ENCODE measurements around the gene ZNF335.
"Not testable (repeated sequence)": the region's sequence is repeated elsewhere in the genome, so short reads cannot be mapped to it uniquely, and the experiment has no call there.

The ZNF335 gene

GRCh38 chr20:45969712-45970634 is 2.0 kb downstream of the ZNF335 start:
- no peak for DNase-seq

GRCh38 chr20:45968801-45969711 is 2.9 kb downstream of the ZNF335 start:
- DNase-seq: no peak

GRCh38 chr20:45968081-45968671 is 3.8 kb downstream of the ZNF335 start:
- DNase-seq: no peak

- no peak for DNase-seq
Observed at GRCh38 chr20:45967551-45968080, 4.4 kb downstream of the ZNF335 start.

GRCh38 chr20:45965169-45966002 is 6.6 kb downstream of the ZNF335 start:
- no peak for DNase-seq

GRCh38 chr20:45964006-45964400 is 8.0 kb downstream of the ZNF335 start:
- no peak for DNase-seq

- no peak for DNase-seq
Observed at GRCh38 chr20:45963059-45964005, 8.7 kb downstream of the ZNF335 start.

- no peak for DNase-seq
Observed at GRCh38 chr20:45962031-45962755, 9.8 kb downstream of the ZNF335 start.

- no peak for DNase-seq
Observed at GRCh38 chr20:45959956-45960630, 11.9 kb downstream of the ZNF335 start.

GRCh38 chr20:45959126-45959525 is 12.9 kb downstream of the ZNF335 start:
- no peak for DNase-seq

- DNase-seq: no peak
Observed at GRCh38 chr20:45958593-45958992, 13.4 kb downstream of the ZNF335 start.

- DNase-seq: no peak
Observed at GRCh38 chr20:45957021-45957941, 14.7 kb downstream of the ZNF335 start.

GRCh38 chr20:45956326-45956725 is 15.7 kb downstream of the ZNF335 start:
- DNase-seq: not testable (repeated sequence)

GRCh38 chr20:45953672-45954071 is 18.3 kb downstream of the ZNF335 start:
- no peak for DNase-seq

GRCh38 chr20:45952861-45953260 is 19.1 kb downstream of the ZNF335 start:
- DNase-seq: no peak

- DNase-seq: no peak
Observed at GRCh38 chr20:45951925-45952834, 19.8 kb downstream of the ZNF335 start.

- no peak for DNase-seq
Observed at GRCh38 chr20:45950330-45950646, 21.7 kb downstream of the ZNF335 start.

Measured in activated naive CD4-positive, alpha-beta T cell (primary cell).